HepG2 (cell line): Measurements from ENCODE around the gene ST3GAL5. TPM values are rescaled to one million over a fixed set of nuclear protein-coding genes. Genes with fewer than 3 reads are reported as not detected.
A peak's percentile ranks its signal among the peaks of the same experiment; 100 is the strongest.
"Not testable (repeated sequence)": the region's sequence is repeated elsewhere in the genome, so short reads cannot be mapped to it uniquely, and the experiment has no call there.

ENCODE experiments used
- ATAC-seq: fragments of 200-7000 bp; cut with Tn5 transposase; 3 replicates; pipeline ENCODE4 v1.9.1; 2020; ENCODE audit warnings: mild to moderate bottlenecking, moderate library complexity
- BruUV-seq: library from RNA; stranded (reverse); fragments of 400-500 nt; replicated peaks from 2 replicates; lab custom pipeline; 2021; lab: Mats Ljungman, UMichigan
- CTCF ChIA-PET: fragments of 300-600 bp; formaldehyde crosslinking; extraction: SDS; loops from one replicate; lab custom pipeline; 2021; ENCODE audit warnings: low total read pairs, inconsistent platforms, low intra/inter-chr PET ratio; lab: Yijun Ruan, JAX
- POLR2A ChIA-PET: fragments of 350-600 bp; sonication (Branson Sonifier 250); formaldehyde crosslinking; loops from one replicate; lab custom pipeline; 2020; ENCODE audit warnings: antibody characterized with exemption, inconsistent platforms; lab: Yijun Ruan, JAX
- DNase-seq: peaks from one replicate; pipeline ENCODE4 v3.0.0-alpha.2; 2015; ENCODE audit warnings: low spot score
- FAIRE-seq: peaks from 3 replicates; lab custom pipeline; 2011; peaks lifted over from hg19 to GRCh38; lab: Jason Lieb, UNC
- H2AFZ ChIP-seq: one replicate; pipeline ENCODE4 v1.6.1; 2011; ENCODE audit warnings: low read length, inconsistent platforms
- H3K27ac ChIP-seq: fragments of 300-600 bp; 3 replicates; pipeline ENCODE4 v1.8.0; 2011; ENCODE audit warnings: mixed run types, mild to moderate bottlenecking, mixed read lengths, low read length, inconsistent platforms; ENCODE audit not compliant: insufficient read depth; ENCODE audit errors: extremely low read length
- H3K27me3 ChIP-seq, 2 experiments: fragments of 200-600 bp in 1 of 2; 2 replicates in 1 of 2; 3 replicates in 1 of 2; pipeline versions ENCODE4 v1.6.0 to v1.8.0; 2011; ENCODE audit warnings: low read length in 2 of 2, mild to moderate bottlenecking in 2 of 2, moderate library complexity in 2 of 2, inconsistent platforms in 1 of 2; ENCODE audit not compliant: insufficient read depth in 2 of 2, control insufficient read depth in 1 of 2
- H3K36me3 ChIP-seq, 2 experiments: fragments of 200-600 bp in 1 of 2; replicated peaks in 1 of 2; 2 replicates in 1 of 2; 3 replicates in 1 of 2; pipeline versions ENCODE4 v1.5.1 to v1.8.0; 2011; ENCODE audit warnings: low read length in 2 of 2, inconsistent platforms in 1 of 2; ENCODE audit not compliant: insufficient read depth in 2 of 2, control insufficient read depth in 1 of 2
- H3K4me1 ChIP-seq: 2 replicates; pipeline ENCODE4 v1.5.1; 2012; ENCODE audit warnings: low read length, inconsistent platforms; ENCODE audit not compliant: insufficient read depth
- H3K4me2 ChIP-seq: 2 replicates; pipeline ENCODE4 v1.6.0; 2011; ENCODE audit warnings: low read depth, low read length, inconsistent platforms
- H3K4me3 ChIP-seq, 3 experiments: fragments of 200-600 bp in 1 of 3; sonication (generic), shearing (Covaris generic) in 1 of 3; replicated peaks in 1 of 3; 2 replicates each; pipeline ENCODE4 v1.5.1; 2011 to 2016; ENCODE audit warnings: low read length in 3 of 3, inconsistent platforms in 2 of 3, low read depth in 2 of 3, mild to moderate bottlenecking in 2 of 3, control low read depth in 1 of 3, mixed read lengths in 1 of 3; ENCODE audit not compliant: insufficient read depth in 1 of 3
- H3K79me2 ChIP-seq: one replicate; pipeline ENCODE4 v1.6.1; 2011; ENCODE audit warnings: low read length, inconsistent platforms; ENCODE audit not compliant: insufficient read depth
- H3K9ac ChIP-seq: 2 replicates; pipeline ENCODE4 v1.6.0; 2011; ENCODE audit warnings: mild to moderate bottlenecking, low read depth, low read length, inconsistent platforms; ENCODE audit not compliant: insufficient read depth
- H3K9me3 ChIP-seq: 2 replicates; pipeline ENCODE4 v1.5.1; 2012; ENCODE audit warnings: mild to moderate bottlenecking, low read length
- H4K20me1 ChIP-seq: 2 replicates; pipeline ENCODE4 v1.6.0; 2011; ENCODE audit warnings: inconsistent platforms, mild to moderate bottlenecking, low read length, moderate library complexity; ENCODE audit not compliant: insufficient read depth
- CEBPB ChIP-seq: IDR thresholded peaks from 2 replicates; pipeline ENCODE4 v1.6.1; 2011; ENCODE audit warnings: low read depth, low read length, improper control_type of control experiment, borderline replicate concordance
- HOXA3 ChIP-seq: sonication (generic); formaldehyde crosslinking; IDR thresholded peaks from 2 replicates; pipeline ENCODE4 v1.5.0; 2020; ENCODE audit warnings: missing genetic modification reagents
- ZNF430 ChIP-seq: sonication (generic); formaldehyde crosslinking; IDR thresholded peaks from 2 replicates; pipeline ENCODE4 v1.9.0; 2021; ENCODE audit warnings: mild to moderate bottlenecking, missing genetic modification reagents
- ZNF7 ChIP-seq: IDR thresholded peaks from 2 replicates; pipeline ENCODE4 v1.6.1; 2016; ENCODE audit warnings: missing biosample characterization, missing genetic modification reagents
- WGBS: methylation state at CpG from one replicate; pipeline ENCODE4 v1.1.6; 2017; ENCODE audit warnings: low lambda C conversion rate; 5-methylcytosine and 5-hydroxymethylcytosine counted together
- in situ Hi-C: cut with HindIII; loops from 2 replicates; pipeline ENCODE4 v1.10.0; 2017; ENCODE audit warnings: low pct_unique_long_range_greater_than_20kb; ENCODE audit not compliant: extremely low pct_ligation_motif_present
- intact Hi-C: fragments of 100-400 bp; cut with micrococcal nuclease; formaldehyde crosslinking; loops from one replicate; pipeline ENCODE4 v1.10.0; 2022; ENCODE audit not compliant: unreplicated experiment
- polyA plus RNA-seq, 8 experiments: library from polyadenylated mRNA; depleted of rRNA in 3 of 8; stranded (reverse) in 7 of 8; unstranded in 1 of 8; fragments of >200 nt; fragmentation: Illumina TruSeq in 4 of 8; extraction: Trizol in 4 of 8; gene quantifications; 2 replicates each; pipeline versions ENCODE4 v1.2.1 to v1.2.3, GENCODE V29; 2011 to 2016; ENCODE audit warnings: low read depth in 4 of 8, missing spikeins in 1 of 8, mixed read lengths in 1 of 8; ENCODE audit not compliant: insufficient read depth in 1 of 8
- total RNA-seq, 5 experiments: library from RNA; depleted of rRNA; stranded (reverse); fragments of >200 nt; fragmentation: Illumina TruSeq; extraction: Trizol; gene quantifications; 2 replicates each; pipeline ENCODE4 v1.2.3, GENCODE V29; 2016; ENCODE audit warnings: low read depth in 1 of 5
- TF ChIP-seq, protein P1 (sequence below): sonication (generic); formaldehyde crosslinking; conservative IDR thresholded peaks from 2 replicates; pipeline ENCODE4 v1.4.0; 2020; ENCODE audit warnings: missing genetic modification reagents

The ST3GAL5 gene
- total and polyA plus RNA-seq, 2 of the 13 experiments (the other 11 are each of a cell fraction or from before 2014, with no cell fraction given) = 1.3 to 2.0 TPM

DNA sequence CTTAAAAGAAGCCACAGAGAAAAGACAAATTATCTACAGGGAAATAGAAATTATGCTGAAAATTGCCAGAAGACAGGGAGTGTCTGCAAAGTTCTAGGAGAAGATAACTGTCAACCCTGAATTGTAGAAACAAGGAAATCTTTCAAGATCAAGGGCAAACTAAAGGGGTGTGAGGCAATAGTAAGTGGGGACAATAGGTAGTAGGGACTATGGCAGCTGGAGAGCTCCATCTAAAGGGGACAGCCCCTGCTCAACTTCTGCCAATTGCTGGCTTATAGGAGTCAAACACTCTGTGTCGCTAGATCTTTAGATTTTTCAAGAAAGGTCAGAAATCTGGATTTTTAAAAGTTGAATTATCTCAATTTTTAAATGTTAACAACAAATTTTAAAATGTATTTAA lies 10.1 kb upstream of the ST3GAL5 start:
- Histone ChIP-seq H3K4me1 (peaks cover 9% of the 10 kb centered on the region), H3K27me3 (no peaks in the 10 kb centered on the region), H3K79me2 (no peaks in the 10 kb centered on the region), H4K20me1 (no peaks in the 10 kb centered on the region), H2AFZ (no peak overlapping the region), H3K4me2 (no peak overlapping the region), H3K4me3 (no peak overlapping the region), H3K36me3 (no peaks in the 10 kb centered on the region), H3K9me3 (0 out of 2 replicates have a peak, but pooled peaks cover 7% of the 10 kb centered on the region), H3K9ac (no peak overlapping the region), H3K27ac (no peak overlapping the region)
- intact Hi-C loops = no loop called here
- DNase-seq (no peak), ATAC-seq (no peak), FAIRE-seq (no peak)
- ChIA-PET POLR2A (no interaction called here), CTCF (no interaction called here)
- BruUV-seq = no TSS peak
- in situ Hi-C loops = no loop called here
- WGBS = 73% methylated on average over 1 of the region's 1 CpG
- no peak for TF ChIP-seq HOXA3 (CRISPR knock-in tag)
- TF ChIP-seq, protein P1, sequence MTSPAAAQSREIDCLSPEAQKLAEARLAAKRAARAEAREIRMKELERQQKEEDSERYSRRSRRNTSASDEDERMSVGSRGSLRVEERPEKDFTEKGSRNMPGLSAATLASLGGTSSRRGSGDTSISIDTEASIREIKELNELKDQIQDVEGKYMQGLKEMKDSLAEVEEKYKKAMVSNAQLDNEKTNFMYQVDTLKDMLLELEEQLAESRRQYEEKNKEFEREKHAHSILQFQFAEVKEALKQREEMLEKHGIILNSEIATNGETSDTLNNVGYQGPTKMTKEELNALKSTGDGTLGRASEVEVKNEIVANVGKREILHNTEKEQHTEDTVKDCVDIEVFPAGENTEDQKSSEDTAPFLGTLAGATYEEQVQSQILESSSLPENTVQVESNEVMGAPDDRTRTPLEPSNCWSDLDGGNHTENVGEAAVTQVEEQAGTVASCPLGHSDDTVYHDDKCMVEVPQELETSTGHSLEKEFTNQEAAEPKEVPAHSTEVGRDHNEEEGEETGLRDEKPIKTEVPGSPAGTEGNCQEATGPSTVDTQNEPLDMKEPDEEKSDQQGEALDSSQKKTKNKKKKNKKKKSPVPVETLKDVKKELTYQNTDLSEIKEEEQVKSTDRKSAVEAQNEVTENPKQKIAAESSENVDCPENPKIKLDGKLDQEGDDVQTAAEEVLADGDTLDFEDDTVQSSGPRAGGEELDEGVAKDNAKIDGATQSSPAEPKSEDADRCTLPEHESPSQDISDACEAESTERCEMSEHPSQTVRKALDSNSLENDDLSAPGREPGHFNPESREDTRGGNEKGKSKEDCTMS (CRISPR knock-in tag) = no peak
- TF ChIP-seq CEBPB = 0 out of 2 replicates have a peak, but pooled peaks have one; percentile 12
- peak; percentile 93 for TF ChIP-seq ZNF7 (CRISPR knock-in tag)

- not testable (repeated sequence) for H3K4me2 ChIP-seq
Observed at GRCh38 chr2:85894554-85895278, 5.9 kb upstream of the ST3GAL5 start.

More at GRCh38 chr2:85894554-85895278, 5.9 kb upstream of the ST3GAL5 start:
- CTCF ChIA-PET, H3K27me3 ChIP-seq, H3K9ac ChIP-seq, H3K9me3 ChIP-seq, H3K36me3 ChIP-seq, POLR2A ChIA-PET, H3K27ac ChIP-seq, H3K4me3 ChIP-seq, H3K4me1 ChIP-seq, H3K79me2 ChIP-seq, ATAC-seq, DNase-seq, intact Hi-C loops, FAIRE-seq, BruUV-seq, H2AFZ ChIP-seq, in situ Hi-C loops, H4K20me1 ChIP-seq: not testable (repeated sequence)
- TF ChIP-seq ZNF430 (CRISPR knock-in tag) = 0 out of 2 replicates have a peak, but pooled peaks have one; percentile 26
- WGBS = 54% methylated on average over 6 of the region's 6 CpGs
